Heart left ventricle (tissue), 16 donors: ENCODE results near the gene CEP131. TPM values are rescaled to one million over a fixed set of nuclear protein-coding genes. Genes with fewer than 3 reads are reported as not detected.

Source experiments
- ATAC-seq, 4 donors: fragments of 200-7000 bp; cut with Tn5 transposase; one replicate each; pipeline ENCODE4 v1.9.1; 2020 to 2022; ENCODE audit warnings: moderate library complexity in 4 of 4, mild to moderate bottlenecking in 3 of 4, moderate number of reproducible peaks in 1 of 4
- DNase-seq, 5 donors: peaks; one replicate each; pipeline ENCODE4 v3.0.0-alpha.2; 2020
- H3K27ac ChIP-seq, 12 donors: fragments of 200-600 bp; sonication (generic) in 4 of 12; one replicate each; pipeline versions ENCODE4 v1.5.0 to v1.8.0; 2016 to 2022; ENCODE audit warnings: mild to moderate bottlenecking in 2 of 12
- H3K27me3 ChIP-seq, 9 donors: fragments of 200-600 bp; sonication (generic) in 2 of 9; one replicate each; pipeline versions ENCODE4 v1.5.1 to v1.8.0; 2016 to 2022; ENCODE audit warnings: mild to moderate bottlenecking in 3 of 9
- H3K36me3 ChIP-seq, 9 donors: fragments of 200-600 bp; sonication (generic) in 2 of 9; one replicate each; pipeline versions ENCODE4 v1.5.0 to v1.8.0; 2018 to 2022; ENCODE audit warnings: mild to moderate bottlenecking in 2 of 9
- H3K4me1 ChIP-seq, 12 donors: fragments of 200-600 bp; sonication (generic) in 4 of 12; one replicate each; pipeline versions ENCODE4 v1.5.0 to v1.8.0; 2016 to 2022; ENCODE audit warnings: mild to moderate bottlenecking in 3 of 12
- H3K4me3 ChIP-seq, 12 donors: fragments of 200-600 bp; sonication (generic) in 4 of 12; one replicate each; pipeline versions ENCODE4 v1.5.0 to v1.8.0; 2017 to 2022; ENCODE audit warnings: mild to moderate bottlenecking in 9 of 12, moderate library complexity in 4 of 12
- H3K9me3 ChIP-seq, 12 donors: fragments of 200-600 bp; sonication (generic) in 4 of 12; one replicate each; pipeline versions ENCODE4 v1.5.0 to v1.8.0; 2016 to 2022; ENCODE audit warnings: mild to moderate bottlenecking in 1 of 12
- CTCF ChIP-seq, 12 donors: fragments of 200-600 bp; sonication (generic) in 4 of 12; IDR thresholded peaks; one replicate each; pipeline versions ENCODE4 v1.5.0 to v1.8.0; 2018 to 2022; ENCODE audit warnings: antibody characterized with exemption in 12 of 12, mild to moderate bottlenecking in 5 of 12
- POLR2A ChIP-seq, 2 donors: fragments of 450-650 bp; IDR thresholded peaks; one replicate each; pipeline ENCODE4 v1.6.1; 2017; ENCODE audit warnings: antibody characterized with exemption in 2 of 2, mild to moderate bottlenecking in 2 of 2, moderate library complexity in 2 of 2
- WGBS, 4 donors: extraction: QIAGEN DNeasy Blood & Tissue Kit in 2 of 4; methylation state at CpG; one replicate each; pipeline versions ENCODE4 v1.1.5 to v1.1.7; 2013 to 2018; 5-methylcytosine and 5-hydroxymethylcytosine counted together
- intact Hi-C, 10 donors: fragments of 100-400 bp; cut with DNase I; formaldehyde crosslinking; loops; one replicate each; pipeline versions ENCODE4 v1.11.1 to v1.14.2; 2022
- polyA plus RNA-seq, 2 donors: library from polyadenylated mRNA; stranded (reverse); fragments of 200-250 nt; gene quantifications; one replicate each; pipeline ENCODE4 v1.2.3, GENCODE V29; 2013
- total RNA-seq, 9 donors: library from RNA; depleted of rRNA in 2 of 9; stranded (reverse); fragments of >200 nt in 2 of 9; fragmentation: NEBNext Ultra II Directional in 3 of 9; extraction: Animal tissue kit (Norgen Biotek cat#: 25700) in 3 of 9; gene quantifications; one replicate each; pipeline versions ENCODE4 v1.1.0 to v1.2.4, GENCODE V29; 2016 to 2023
- donor health status: ischemic (EF 13 %, LVEDD 7.1; RV severe dilation, severe dysfunction).
- donor health status: healthy with polysubstance abuse.
- donor health status: DM: no; HTN: yes; CAD: no.
- donor health status: DM: no; HTN: no; CAD: no.
- donor health status: ischemic (EF 25% LVEDD 6.9; RV normal size, moderate dysfunction).
- donor health status: ischemic (EF 25% LVEDD 5.7; RV mildly dilated, moderate dysfunction).
- donor health status: healthy.
- donor health status: DM: yes; HTN: yes; CAD: no.
- donor health status: ischemic (EF 35%, LVEDD 5.7; RV mildly dilated, moderate dysfunction).
- donor health status: nonischemic (EF 11% LVEDD 7.7; RV severe dilation, severe dysfunction).
- donor health status: DM: yes; HTN: yes; CAD: no.
- donor health status: PGD.
- donor health status: ischemic (EF 29% LVEDD 5.4; RV normal size, mild dysfunction).
- donor health status: nonischemic (EF 23%, LVEDD 6.1; RV moderate dilation, normal function).

CEP131 gene
- total and polyA plus RNA-seq, 11 donors = 7.0 to 15.8 (median 8.9) TPM

- WGBS, 4 donors = 88 to 92% (median 90%) methylated on average over 17 to 43 of the region's 43 CpGs
- Histone ChIP-seq H3K27ac (no peak overlapping the region), H3K4me3 (no peak overlapping the region), H3K4me1 (peaks cover 0 to 10% (median 3%) of the 10 kb centered on the region in 12 donors), H3K9me3 (peaks cover 0 to 3% (median 0%) of the 10 kb centered on the region in 12 donors), H3K27me3 (no peaks in the 10 kb centered on the region), H3K36me3 (peaks cover 0 to 66% (median 28%) of the 10 kb centered on the region in 9 donors)
- DNase-seq (no peak), ATAC-seq (no peak)
- TF ChIP-seq CTCF (IDR thresholded peaks at IDR 0.05) = no peak
- TF ChIP-seq POLR2A (IDR thresholded peaks at IDR 0.05) = no peak
- intact Hi-C loops = loop anchor here in 1 of 10 donors (10.0 kb wide), 1 partner anchor 217 kb away; no protein-coding TSS in a partner anchor
Observed at GRCh38 chr17:81231766-81232581, 9.2 kb upstream of the CEP131 start.

DNA sequence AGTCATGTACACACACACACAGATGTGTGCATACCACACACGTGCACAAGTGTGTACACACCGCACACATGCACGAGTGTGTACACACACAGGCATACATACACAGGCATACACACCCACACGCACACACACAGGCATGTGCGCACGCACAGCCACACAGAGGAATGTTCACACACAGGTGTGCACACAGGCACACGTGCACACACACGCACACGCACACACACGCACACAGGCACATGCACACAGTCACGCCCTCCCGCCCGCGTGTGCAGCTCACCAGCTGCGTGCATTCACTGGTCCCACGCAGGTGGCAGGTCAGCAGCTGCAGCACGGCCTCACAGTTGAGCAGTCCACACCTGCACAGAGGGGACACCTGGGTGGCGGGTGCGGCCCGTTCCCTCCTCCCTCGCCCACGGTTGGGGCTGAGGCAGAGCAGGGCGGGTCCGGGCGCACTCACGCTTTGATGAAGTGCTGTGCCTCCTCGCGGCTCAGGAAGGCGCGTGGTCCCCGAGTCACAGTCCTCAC lies 8.4 kb upstream of the CEP131 start:
- Histone ChIP-seq H3K4me1 (peaks cover 0 to 9% (median 0%) of the 10 kb centered on the region in 12 donors), H3K27me3 (no peaks in the 10 kb centered on the region), H3K4me3 (no peak overlapping the region), H3K27ac (no peak overlapping the region), H3K9me3 (peaks cover 0 to 10% (median 0%) of the 10 kb centered on the region in 12 donors), H3K36me3 (peaks cover 0 to 60% (median 28%) of the 10 kb centered on the region in 9 donors)
- DNase-seq (no peak), ATAC-seq (no peak)
- WGBS, 4 donors = 89 to 93% (median 91%) methylated on average over 16 to 31 of the region's 31 CpGs
- TF ChIP-seq POLR2A (IDR thresholded peaks at IDR 0.05) (no peak), CTCF (IDR thresholded peaks at IDR 0.05) (no peak)
- intact Hi-C loops = loop anchor here in 1 of 10 donors (10.0 kb wide), 1 partner anchor 216 kb away; no protein-coding TSS in a partner anchor

GRCh38 chr17:81230043-81230820 lies 7.5 kb upstream of the CEP131 start:
- TF ChIP-seq POLR2A (IDR thresholded peaks at IDR 0.05) = no peak
- peak in 7 of 12 donors; percentile 9 to 34 (median 22) for TF ChIP-seq CTCF (IDR thresholded peaks at IDR 0.05)
- intact Hi-C loops = loop anchor here in 1 of 10 donors (10.0 kb wide), 1 partner anchor 215 kb away; no protein-coding TSS in a partner anchor
- H3K27me3 ChIP-seq = no peaks in the 10 kb centered on the region
- H3K4me3 ChIP-seq = no peak overlapping the region
- WGBS, 4 donors = 93 to 95% (median 93%) methylated on average over 26 of the region's 26 CpGs
- peak in 2 of 4 donors; percentile 6 to 21 for ATAC-seq
- peaks cover 0 to 9% (median 0%) of the 10 kb centered on the region in 12 donors for H3K4me1 ChIP-seq
- DNase-seq = peak in 1 of 5 donors; percentile 25
- H3K9me3 ChIP-seq = peaks cover 0 to 12% (median 0%) of the 10 kb centered on the region in 12 donors
- no peak overlapping the region for H3K27ac ChIP-seq
- peaks cover 0 to 54% (median 28%) of the 10 kb centered on the region in 9 donors for H3K36me3 ChIP-seq

- 95 to 98% (median 96%) methylated on average over 9 to 14 of the region's 14 CpGs for WGBS, 4 donors
- no peak for DNase-seq
- Histone ChIP-seq H3K4me1 (peaks cover 0 to 9% (median 0%) of the 10 kb centered on the region in 12 donors), H3K9me3 (peaks cover 0 to 12% (median 0%) of the 10 kb centered on the region in 12 donors), H3K27me3 (no peaks in the 10 kb centered on the region), H3K27ac (no peak overlapping the region), H3K4me3 (no peak overlapping the region), H3K36me3 (peaks cover 0 to 54% (median 28%) of the 10 kb centered on the region in 9 donors)
- TF ChIP-seq CTCF (IDR thresholded peaks at IDR 0.05) = no peak
- no peak for TF ChIP-seq POLR2A (IDR thresholded peaks at IDR 0.05)
- no peak for ATAC-seq
- intact Hi-C loops = no loop called here
Observed at GRCh38 chr17:81229666-81229920, 6.8 kb upstream of the CEP131 start.
